Nephron (organoid): Measurements from ENCODE around the gene SKAP1.
A peak's percentile ranks its signal among the peaks of the same experiment; 100 is the strongest.
"Not testable (repeated sequence)": the region's sequence is repeated elsewhere in the genome, so short reads cannot be mapped to it uniquely, and the experiment has no call there.

ENCODE experiments used
- H3K27ac Mint-ChIP-seq, 3 experiments: 2 replicates each; pipeline ENCODE4 v1.8.0; 2020; ENCODE audit warnings: mixed read lengths in 3 of 3, mild to moderate bottlenecking in 2 of 3, moderate library complexity in 1 of 3
- H3K27me3 Mint-ChIP-seq: 2 replicates; pipeline ENCODE4 v1.8.0; 2021; ENCODE audit warnings: low read depth, mild to moderate bottlenecking, moderate library complexity, mixed read lengths
- H3K36me3 Mint-ChIP-seq: 2 replicates; pipeline ENCODE4 v1.8.0; 2020; ENCODE audit warnings: low read depth, mixed read lengths
- H3K4me1 Mint-ChIP-seq: 2 replicates; pipeline ENCODE4 v1.8.0; 2020; ENCODE audit warnings: mixed read lengths
- H3K4me3 Mint-ChIP-seq, 3 experiments: 2 replicates each; pipeline ENCODE4 v1.8.0; 2020; ENCODE audit warnings: mild to moderate bottlenecking in 3 of 3, mixed read lengths in 3 of 3, moderate library complexity in 2 of 3
- H3K9me3 Mint-ChIP-seq: 2 replicates; pipeline ENCODE4 v1.8.0; 2020; ENCODE audit warnings: mixed read lengths
- CTCF ChIP-seq, 3 experiments: fragments of 200-600 bp; sonication (generic); IDR thresholded peaks; one replicate each; pipeline ENCODE4 v1.5.0; 2021; ENCODE audit warnings: antibody characterized with exemption in 3 of 3; ENCODE audit not compliant: unreplicated experiment in 3 of 3

Gene SKAP1

DNA sequence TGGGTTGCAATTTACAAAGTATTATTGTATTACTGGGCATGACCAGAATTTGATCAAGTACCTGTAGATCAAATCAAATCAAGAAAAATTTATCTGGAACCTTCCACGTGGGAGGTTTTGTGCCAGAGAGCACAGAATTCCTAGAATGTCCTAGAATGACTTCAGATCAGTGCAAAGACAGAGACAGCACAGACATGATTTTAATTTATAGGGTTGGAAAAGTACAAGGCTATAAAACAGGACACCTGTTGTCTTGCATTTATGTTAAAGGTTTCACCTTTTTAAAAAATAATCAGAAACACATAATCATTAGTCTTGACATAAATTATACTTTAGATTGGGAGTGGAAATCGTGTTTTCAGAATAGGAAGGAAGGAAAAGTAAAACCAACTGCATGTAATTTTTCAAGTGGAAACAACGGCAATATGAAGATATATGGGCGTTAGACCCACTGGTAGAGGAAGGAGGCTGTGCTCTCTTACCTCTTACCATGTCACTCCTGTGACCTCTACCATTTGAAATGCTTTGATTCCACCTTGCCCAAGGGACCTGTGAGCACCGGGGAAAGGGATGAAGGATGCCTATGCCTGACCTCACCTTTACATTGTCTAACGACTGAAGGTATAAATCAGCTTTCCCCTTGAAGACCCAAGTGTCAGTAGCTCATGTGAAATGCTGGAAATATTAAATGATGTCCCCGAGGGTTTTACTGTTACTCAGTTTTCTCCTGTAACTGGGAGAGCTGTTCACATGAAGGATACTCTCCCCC, 222.1 kb downstream of the SKAP1 start:
- no peak for TF ChIP-seq CTCF (IDR thresholded peaks at IDR 0.05; ENCODE audit: unreplicated experiment in 3 of 3)
- Mint-ChIP-seq H3K27ac (no peak overlapping the region), H3K36me3 (no peaks in the 10 kb centered on the region), H3K4me1 (no peaks in the 10 kb centered on the region), H3K9me3 (no peaks in the 10 kb centered on the region), H3K4me3 (no peak overlapping the region), H3K27me3 (peaks cover 38% of the 10 kb centered on the region)

DNA sequence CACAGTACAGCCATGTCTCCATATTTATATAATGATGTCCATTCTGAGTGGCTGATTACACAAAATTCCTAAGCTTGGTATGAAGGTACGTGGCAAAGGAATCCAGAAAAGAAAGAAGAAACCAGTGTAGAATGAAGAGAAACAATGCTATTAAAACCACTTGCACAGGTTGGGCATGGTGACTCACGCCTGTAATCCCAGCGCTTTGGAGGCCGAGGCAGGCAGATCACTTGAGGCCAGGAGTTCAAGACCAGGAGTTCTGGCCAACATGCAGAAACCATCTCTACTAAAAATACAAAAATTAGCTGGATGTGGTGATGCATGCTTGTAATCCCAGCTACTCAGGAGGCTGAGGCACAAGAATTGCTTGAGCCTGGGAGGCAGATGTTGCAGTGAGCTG, 223.0 kb downstream of the SKAP1 start:
- not testable (repeated sequence) for H3K36me3 Mint-ChIP-seq, H3K9me3 Mint-ChIP-seq, H3K27ac Mint-ChIP-seq, H3K4me1 Mint-ChIP-seq, H3K4me3 Mint-ChIP-seq
- H3K27me3 Mint-ChIP-seq = peaks cover 36% of the 10 kb centered on the region

DNA sequence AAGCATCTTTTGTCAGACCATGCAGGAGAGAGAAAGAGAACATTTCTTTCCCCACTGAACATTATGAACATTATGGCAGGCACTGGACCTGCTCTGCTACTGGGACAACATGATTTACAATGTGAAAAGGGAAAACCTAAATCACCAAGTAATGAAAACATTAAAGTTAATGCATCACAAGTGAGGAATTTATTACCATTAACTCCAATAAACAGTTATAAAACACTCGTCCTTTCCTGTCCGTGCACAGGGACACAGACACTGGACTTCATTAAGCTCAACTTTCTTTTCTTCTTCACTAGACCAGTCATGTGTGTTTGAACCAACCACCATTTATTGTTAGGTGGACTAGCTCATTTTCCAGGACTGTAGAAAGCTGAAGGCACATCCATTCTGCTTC, 227.1 kb downstream of the SKAP1 start:
- Mint-ChIP-seq H3K9me3 (no peaks in the 10 kb centered on the region), H3K4me3 (no peak overlapping the region), H3K27me3 (peaks cover 24% of the 10 kb centered on the region), H3K4me1 (peaks cover 13% of the 10 kb centered on the region), H3K36me3 (no peaks in the 10 kb centered on the region), H3K27ac (no peak overlapping the region)
- no peak for TF ChIP-seq CTCF (IDR thresholded peaks at IDR 0.05; ENCODE audit: unreplicated experiment in 3 of 3)

DNA sequence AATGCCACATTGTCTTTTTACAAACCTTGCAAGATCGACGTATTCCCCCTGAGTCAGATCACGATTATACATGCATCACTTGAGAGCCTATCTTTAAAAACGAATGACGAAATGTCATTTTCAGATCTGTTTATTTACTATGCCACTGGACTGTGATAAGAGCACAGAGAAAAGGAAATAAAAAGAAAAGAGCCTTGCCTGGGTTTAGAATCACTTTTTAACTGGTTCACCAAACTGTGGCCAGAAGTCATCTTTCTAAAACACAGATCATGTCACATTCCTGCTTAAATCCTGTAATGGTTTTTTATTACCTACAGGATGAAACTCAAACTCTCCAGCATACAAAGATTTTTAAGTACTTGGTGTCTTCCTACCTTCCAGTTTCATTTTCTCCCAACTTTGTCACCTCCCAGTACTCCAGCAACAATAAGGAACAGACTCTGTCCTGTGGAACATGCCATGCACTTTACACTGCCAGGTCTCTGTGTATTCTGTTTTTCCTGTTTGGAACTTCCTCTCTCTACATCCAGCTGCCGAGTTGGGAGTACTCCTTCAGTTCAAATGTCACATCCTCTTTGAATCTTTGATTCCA, 231.0 kb downstream of the SKAP1 start:
- TF ChIP-seq CTCF (IDR thresholded peaks at IDR 0.05; ENCODE audit: unreplicated experiment in 3 of 3) = no peak
- peak overlapping the region in 1 of 3 experiments; percentile 17 for H3K27ac Mint-ChIP-seq
- peaks cover 18% of the 10 kb centered on the region for H3K27me3 Mint-ChIP-seq
- H3K4me1 Mint-ChIP-seq = peaks cover 15% of the 10 kb centered on the region
- no peak overlapping the region for H3K4me3 Mint-ChIP-seq
- H3K9me3 Mint-ChIP-seq = no peaks in the 10 kb centered on the region
- H3K36me3 Mint-ChIP-seq = no peaks in the 10 kb centered on the region

- Mint-ChIP-seq H3K27me3 (peaks cover 11% of the 10 kb centered on the region), H3K27ac (no peak overlapping the region), H3K9me3 (no peaks in the 10 kb centered on the region), H3K4me3 (no peak overlapping the region), H3K36me3 (no peaks in the 10 kb centered on the region), H3K4me1 (peaks cover 17% of the 10 kb centered on the region)
- TF ChIP-seq CTCF (IDR thresholded peaks at IDR 0.05; ENCODE audit: unreplicated experiment in 3 of 3) = no peak
Measured at GRCh38 chr17:48195910-48196309, 234.1 kb downstream of the SKAP1 start.

GRCh38 chr17:48194097-48194550, 235.9 kb downstream of the SKAP1 start:
- peaks cover 10% of the 10 kb centered on the region for H3K4me1 Mint-ChIP-seq
- H3K9me3 Mint-ChIP-seq = no peaks in the 10 kb centered on the region
- no peaks in the 10 kb centered on the region for H3K36me3 Mint-ChIP-seq
- peak overlapping the region in 2 of 3 experiments; percentile 4 to 84 for H3K27ac Mint-ChIP-seq
- H3K4me3 Mint-ChIP-seq = no peak overlapping the region
- peaks cover 15% of the 10 kb centered on the region for H3K27me3 Mint-ChIP-seq
- no peak for TF ChIP-seq CTCF (IDR thresholded peaks at IDR 0.05; ENCODE audit: unreplicated experiment in 3 of 3)
